Ovary (tissue), 9 donors: Measurements from ENCODE around the gene LIMS1. TPM values are rescaled to one million over a fixed set of nuclear protein-coding genes. Genes with fewer than 3 reads are reported as not detected.
A peak's percentile ranks its signal among the peaks of the same experiment; 100 is the strongest.

Experiments
- DNase-seq, 5 donors: peaks; one replicate each; pipeline ENCODE4 v3.0.0-alpha.2; 2019 to 2020
- H3K27ac ChIP-seq, 2 donors: fragments of 200-600 bp; one replicate each; pipeline versions ENCODE4 v1.5.1 to v1.8.0; 2019 to 2022
- H3K27me3 ChIP-seq: fragments of 200-600 bp; one replicate; pipeline ENCODE4 v1.8.0; 2022
- H3K36me3 ChIP-seq: fragments of 200-600 bp; sonication (generic); one replicate; pipeline ENCODE4 v1.5.1; 2019
- H3K4me1 ChIP-seq: one replicate; pipeline ENCODE4 v1.8.1; 2013; ENCODE audit warnings: mild to moderate bottlenecking, moderate library complexity; ENCODE audit not compliant: insufficient read depth
- H3K4me3 ChIP-seq: fragments of 200-600 bp; sonication (generic); one replicate; pipeline ENCODE4 v1.5.1; 2017
- H3K9me3 ChIP-seq, 2 donors: fragments of 200-600 bp in 1 of 2; sonication (generic) in 1 of 2; one replicate each; pipeline versions ENCODE4 v1.5.1 to v1.8.1; 2013 to 2019; ENCODE audit warnings: mild to moderate bottlenecking in 1 of 2, moderate library complexity in 1 of 2
- EP300 ChIP-seq: sonication (generic); formaldehyde crosslinking; IDR thresholded peaks from one replicate; pipeline ENCODE4 v1.6.1; 2017; ENCODE audit warnings: antibody characterized with exemption
- POLR2A ChIP-seq: fragments of 450-650 bp; IDR thresholded peaks from one replicate; pipeline ENCODE4 v1.6.1; 2017; ENCODE audit warnings: antibody characterized with exemption, mild to moderate bottlenecking, moderate library complexity
- WGBS, 3 donors: extraction: QIAGEN DNeasy Blood & Tissue Kit in 1 of 3; methylation state at CpG; one replicate each; pipeline versions ENCODE4 v1.1.5 to v1.1.7; 2013 to 2017; 5-methylcytosine and 5-hydroxymethylcytosine counted together
- intact Hi-C, 4 donors: fragments of 100-400 bp; cut with DNase I; formaldehyde crosslinking; loops; one replicate each; pipeline versions ENCODE4 v1.11.0 to v1.15.1; 2022 to 2023
- polyA plus RNA-seq, 2 donors: library from polyadenylated mRNA; stranded (reverse); fragments of 200-250 nt in 1 of 2; fragments of 350-450 nt in 1 of 2; fragmentation: Illumina TruSeq in 1 of 2; extraction: RNeasy Lipid Tissue Mini Kit (QIAGEN cat#74804) in 1 of 2; gene quantifications; one replicate each; pipeline ENCODE4 v1.2.3, GENCODE V29; 2013 to 2014
- total RNA-seq, 7 donors: library from RNA; depleted of rRNA in 2 of 7; stranded (reverse); fragments of >200 nt in 2 of 7; fragmentation: NEBNext Ultra II Directional in 3 of 7; extraction: Animal tissue kit (Norgen Biotek cat#: 25700) in 3 of 7; gene quantifications; one replicate each; pipeline versions ENCODE4 v1.1.0 to v1.2.4, GENCODE V29; 2016 to 2023
- TF ChIP-seq, protein P1 (sequence below), 3 donors: fragments of 450-650 bp in 2 of 3; fragments of 200-600 bp in 1 of 3; IDR thresholded peaks; one replicate each; pipeline versions ENCODE4 v1.5.1 to v1.8.0; 2016 to 2022; ENCODE audit warnings: antibody characterized with exemption in 3 of 3, mild to moderate bottlenecking in 1 of 3
- donor health status: DM: no; HTN: no; CAD: no; lungs with moderate emphysema.
- donor health status: DM: no; HTN: no; CAD: no.
- donor health status: Bipolar disorder and iron deficiency.
- donor health status: DM: yes; HTN: yes; CAD: no.
- donor health status: DM: no; HTN: no; CAD: no.
- donor health status: DM: yes; HTN: yes; CAD: no.

The LIMS1 gene
- total and polyA plus RNA-seq, 9 donors, result 36.2 to 91.1 (median 40.2) TPM

DNA sequence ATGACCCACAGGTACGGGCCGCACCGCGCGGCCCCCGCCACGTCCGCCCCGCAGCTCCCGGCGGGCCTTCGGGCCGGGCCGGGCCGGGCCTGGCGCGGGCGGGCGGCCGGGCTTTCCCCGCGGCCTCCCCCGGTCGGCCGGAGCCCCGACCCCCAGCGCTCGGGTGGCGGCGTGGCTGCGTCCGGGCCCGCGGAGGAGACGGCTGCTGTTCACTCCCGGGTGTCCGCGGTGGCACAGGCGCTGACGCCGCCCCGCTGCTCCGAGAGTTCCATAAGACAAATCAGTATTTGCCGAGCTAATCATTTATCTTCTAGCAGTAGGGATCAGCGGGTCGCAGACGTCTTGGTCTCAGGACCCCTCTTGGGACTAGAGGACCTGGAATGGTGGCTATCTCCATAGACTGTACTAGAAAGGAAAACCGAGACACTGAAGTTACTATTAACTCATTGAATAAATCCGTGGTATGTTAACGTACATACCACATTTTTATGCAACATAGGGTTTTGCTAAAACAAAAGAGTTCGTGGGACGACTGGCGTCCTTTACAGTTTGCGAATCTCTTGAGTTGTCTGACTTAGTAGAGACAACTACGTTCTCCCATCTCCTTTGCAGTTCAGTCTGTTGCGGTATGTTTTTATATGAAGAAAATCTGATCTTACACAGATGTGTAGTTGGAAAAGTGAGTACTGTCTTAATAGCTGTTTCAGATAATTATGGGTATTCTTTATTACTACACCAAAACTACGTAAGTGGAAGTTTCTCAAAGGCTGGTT, 500 bp downstream of the LIMS1 start:
- TF ChIP-seq POLR2A, result peak; percentile 41
- TF ChIP-seq, protein P1, sequence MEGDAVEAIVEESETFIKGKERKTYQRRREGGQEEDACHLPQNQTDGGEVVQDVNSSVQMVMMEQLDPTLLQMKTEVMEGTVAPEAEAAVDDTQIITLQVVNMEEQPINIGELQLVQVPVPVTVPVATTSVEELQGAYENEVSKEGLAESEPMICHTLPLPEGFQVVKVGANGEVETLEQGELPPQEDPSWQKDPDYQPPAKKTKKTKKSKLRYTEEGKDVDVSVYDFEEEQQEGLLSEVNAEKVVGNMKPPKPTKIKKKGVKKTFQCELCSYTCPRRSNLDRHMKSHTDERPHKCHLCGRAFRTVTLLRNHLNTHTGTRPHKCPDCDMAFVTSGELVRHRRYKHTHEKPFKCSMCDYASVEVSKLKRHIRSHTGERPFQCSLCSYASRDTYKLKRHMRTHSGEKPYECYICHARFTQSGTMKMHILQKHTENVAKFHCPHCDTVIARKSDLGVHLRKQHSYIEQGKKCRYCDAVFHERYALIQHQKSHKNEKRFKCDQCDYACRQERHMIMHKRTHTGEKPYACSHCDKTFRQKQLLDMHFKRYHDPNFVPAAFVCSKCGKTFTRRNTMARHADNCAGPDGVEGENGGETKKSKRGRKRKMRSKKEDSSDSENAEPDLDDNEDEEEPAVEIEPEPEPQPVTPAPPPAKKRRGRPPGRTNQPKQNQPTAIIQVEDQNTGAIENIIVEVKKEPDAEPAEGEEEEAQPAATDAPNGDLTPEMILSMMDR (IDR thresholded peaks at IDR 0.05), result no peak
- Histone ChIP-seq H3K4me3 (peak overlapping the region; percentile 73), H3K36me3 (no peaks in the 10 kb centered on the region), H3K27me3 (no peaks in the 10 kb centered on the region), H3K9me3 (no peaks in the 10 kb centered on the region), H3K4me1 (no peaks in the 10 kb centered on the region), H3K27ac (peak overlapping the region; percentile 58 to 67)
- intact Hi-C loops, result loop anchor here in 1 of 4 donors (10.0 kb wide), 1 partner anchor 50 kb away; no protein-coding TSS in a partner anchor
- WGBS, 3 donors, result 0 to 1% (median 0%) methylated on average over 37 to 57 of the region's 57 CpGs
- DNase-seq, result peak in 2 of 5 donors; percentile 29 to 44

DNA sequence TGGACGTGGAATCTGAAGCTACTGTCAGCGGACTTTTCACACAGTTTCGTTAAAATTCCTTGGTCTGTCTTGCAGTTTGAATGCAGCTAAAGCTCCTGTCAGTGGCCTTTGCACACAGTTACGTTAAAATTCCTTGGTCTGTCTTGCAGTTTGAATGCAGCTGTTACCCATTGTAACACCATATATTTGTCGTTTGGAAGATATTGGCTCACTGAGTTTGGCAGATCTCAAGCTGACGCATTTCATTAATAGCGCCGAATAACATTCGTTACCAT, 1.0 kb downstream of the LIMS1 start:
- Histone ChIP-seq H3K9me3 (no peaks in the 10 kb centered on the region), H3K27ac (peak overlapping the region in 1 of 2 donors; percentile 67), H3K36me3 (no peaks in the 10 kb centered on the region), H3K27me3 (no peaks in the 10 kb centered on the region), H3K4me1 (no peaks in the 10 kb centered on the region), H3K4me3 (peak overlapping the region; percentile 73)
- no peak for DNase-seq
- intact Hi-C loops, result loop anchor here in 1 of 4 donors (10.0 kb wide), 1 partner anchor 50 kb away; no protein-coding TSS in a partner anchor
- TF ChIP-seq POLR2A (no peak), EP300 (no peak)
- TF ChIP-seq, protein P1 (IDR thresholded peaks at IDR 0.05), result no peak
- 5 to 9% (median 6%) methylated on average over 9 of the region's 9 CpGs for WGBS, 3 donors

DNA sequence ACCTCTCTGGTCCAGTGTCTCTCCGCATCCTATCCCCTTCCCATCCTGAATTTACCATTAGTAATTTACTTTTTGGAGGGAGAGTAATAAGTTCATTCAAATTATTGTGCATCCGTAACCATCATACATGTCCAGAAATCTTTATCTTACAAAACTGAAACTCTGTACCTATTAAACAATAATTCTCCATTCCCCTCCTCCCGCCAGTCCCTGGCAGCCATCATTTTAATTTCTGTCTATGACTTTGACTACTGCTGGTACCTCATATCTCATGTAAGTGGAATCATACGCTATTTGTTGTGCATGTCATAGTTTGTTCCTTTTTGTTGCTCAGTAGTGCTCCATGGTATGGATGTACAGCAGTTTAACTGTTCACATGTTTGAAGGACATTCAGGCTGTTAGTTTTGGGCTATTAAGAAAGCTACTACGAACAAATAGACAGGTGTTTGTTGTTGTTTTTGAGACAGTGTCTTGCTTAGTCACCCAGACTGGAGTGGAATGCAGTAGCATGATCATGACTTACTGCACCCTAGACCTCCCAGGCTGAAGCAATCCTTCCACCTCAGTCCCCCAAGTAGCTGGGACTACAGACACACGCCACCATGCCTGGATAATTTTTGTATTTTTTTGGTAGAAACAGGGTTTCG, 2.0 kb downstream of the LIMS1 start:
- H3K4me3 ChIP-seq, result no peak overlapping the region
- DNase-seq, result no peak
- no peak overlapping the region for H3K27ac ChIP-seq
- no peaks in the 10 kb centered on the region for H3K27me3 ChIP-seq
- TF ChIP-seq, protein P1 (IDR thresholded peaks at IDR 0.05), result no peak
- no peak for TF ChIP-seq POLR2A
- TF ChIP-seq EP300, result no peak
- H3K4me1 ChIP-seq, result no peaks in the 10 kb centered on the region
- WGBS, 3 donors, result 81 to 83% (median 81%) methylated on average over 7 of the region's 7 CpGs
- no peaks in the 10 kb centered on the region for H3K9me3 ChIP-seq
- H3K36me3 ChIP-seq, result no peaks in the 10 kb centered on the region
- intact Hi-C loops, result loop anchor here in 1 of 4 donors (10.0 kb wide), 1 partner anchor 49 kb away; no protein-coding TSS in a partner anchor

DNA sequence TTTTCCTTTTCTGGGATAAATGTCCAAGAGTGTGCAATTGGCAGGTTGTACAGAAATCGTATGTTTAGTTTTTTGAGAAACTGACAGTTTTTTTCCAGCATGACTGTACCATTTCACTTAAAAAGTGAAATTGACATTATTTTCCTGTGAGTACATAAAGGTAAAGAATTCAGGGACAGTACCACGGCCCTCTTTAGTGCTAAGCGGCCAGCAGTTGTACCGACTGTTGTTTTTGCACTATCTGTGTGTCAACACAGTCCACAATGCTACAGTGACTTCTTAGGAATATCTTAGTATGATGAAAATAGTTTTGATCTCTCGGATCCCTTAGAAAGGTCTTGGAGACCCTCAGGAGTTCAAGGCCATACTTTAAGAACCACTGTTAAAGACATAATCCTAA, 2.6 kb downstream of the LIMS1 start:
- H3K4me1 ChIP-seq, result peaks cover 3% of the 10 kb centered on the region
- WGBS, 3 donors, result 86 to 88% (median 88%) methylated on average over 5 of the region's 5 CpGs
- H3K27ac ChIP-seq, result no peak overlapping the region

More for the DNA sequence above, 2.6 kb downstream of the LIMS1 start:
- Histone ChIP-seq H3K4me3 (no peak overlapping the region), H3K9me3 (no peaks in the 10 kb centered on the region), H3K36me3 (no peaks in the 10 kb centered on the region), H3K27me3 (no peaks in the 10 kb centered on the region)
- intact Hi-C loops, result loop anchor here in 1 of 4 donors (10.0 kb wide), 1 partner anchor 48 kb away; no protein-coding TSS in a partner anchor
- no peak for DNase-seq
- TF ChIP-seq, protein P1 (IDR thresholded peaks at IDR 0.05), result no peak
- TF ChIP-seq EP300, result no peak
- TF ChIP-seq POLR2A, result no peak
